ENCODE measurements around the gene RNASE12.

RNASE12 gene

DNA sequence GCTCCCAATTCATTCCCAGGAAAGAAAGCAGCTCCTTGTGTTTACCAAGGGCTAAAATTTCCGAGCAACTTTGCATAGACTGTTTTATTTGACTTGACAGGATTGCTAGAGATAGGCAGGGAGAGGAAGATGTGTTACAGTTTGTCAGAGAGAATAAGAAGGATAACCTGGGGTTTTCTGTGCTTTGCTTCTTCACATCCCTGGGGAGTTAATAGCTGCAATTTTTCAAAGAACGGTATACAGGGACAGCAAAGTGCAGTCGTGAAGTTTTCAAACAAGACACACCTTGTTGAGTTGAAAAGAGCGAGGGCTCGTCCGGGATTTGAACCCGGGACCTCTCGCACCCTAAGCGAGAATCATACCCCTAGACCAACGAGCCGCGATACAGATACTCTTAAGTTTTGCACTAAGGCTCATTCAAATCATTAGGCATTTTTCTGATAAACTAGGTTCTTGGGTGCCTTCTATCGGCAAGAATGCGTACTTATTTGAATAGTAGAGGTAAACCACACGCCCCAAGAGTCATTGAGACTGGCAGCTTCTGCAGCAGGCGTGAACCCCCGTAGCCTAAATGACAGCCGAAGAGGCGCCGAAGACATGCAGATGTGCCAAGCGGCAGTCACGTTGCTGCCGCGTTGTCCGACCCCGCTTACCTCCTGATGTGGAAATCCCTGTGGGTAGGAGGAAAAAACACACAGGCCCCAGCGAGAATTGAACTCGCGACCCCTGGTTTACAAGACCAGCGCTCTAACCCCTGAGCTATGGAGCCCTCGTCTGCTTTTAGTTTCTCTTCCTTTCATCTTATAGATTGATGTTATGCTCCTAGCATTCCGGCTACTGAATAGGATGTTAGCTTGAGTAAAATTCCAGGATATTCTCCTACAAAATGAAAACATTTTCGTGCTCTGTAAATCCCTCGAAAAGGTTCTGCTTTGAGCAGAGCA is 22.2 kb upstream of the RNASE12 start:
- no peaks in the 10 kb centered on the region for H3K36me3 ChIP-seq (ENCODE audit: low read depth)
- H3K4me3 ChIP-seq (ENCODE audit: severe bottlenecking): peak overlapping the region; percentile 52
- H3K27ac ChIP-seq (ENCODE audit: poor library complexity, severe bottlenecking): peak overlapping the region; percentile 71
- no peaks in the 10 kb centered on the region for H3K9me3 ChIP-seq (ENCODE audit: severe bottlenecking)
- TF ChIP-seq, protein P1, sequence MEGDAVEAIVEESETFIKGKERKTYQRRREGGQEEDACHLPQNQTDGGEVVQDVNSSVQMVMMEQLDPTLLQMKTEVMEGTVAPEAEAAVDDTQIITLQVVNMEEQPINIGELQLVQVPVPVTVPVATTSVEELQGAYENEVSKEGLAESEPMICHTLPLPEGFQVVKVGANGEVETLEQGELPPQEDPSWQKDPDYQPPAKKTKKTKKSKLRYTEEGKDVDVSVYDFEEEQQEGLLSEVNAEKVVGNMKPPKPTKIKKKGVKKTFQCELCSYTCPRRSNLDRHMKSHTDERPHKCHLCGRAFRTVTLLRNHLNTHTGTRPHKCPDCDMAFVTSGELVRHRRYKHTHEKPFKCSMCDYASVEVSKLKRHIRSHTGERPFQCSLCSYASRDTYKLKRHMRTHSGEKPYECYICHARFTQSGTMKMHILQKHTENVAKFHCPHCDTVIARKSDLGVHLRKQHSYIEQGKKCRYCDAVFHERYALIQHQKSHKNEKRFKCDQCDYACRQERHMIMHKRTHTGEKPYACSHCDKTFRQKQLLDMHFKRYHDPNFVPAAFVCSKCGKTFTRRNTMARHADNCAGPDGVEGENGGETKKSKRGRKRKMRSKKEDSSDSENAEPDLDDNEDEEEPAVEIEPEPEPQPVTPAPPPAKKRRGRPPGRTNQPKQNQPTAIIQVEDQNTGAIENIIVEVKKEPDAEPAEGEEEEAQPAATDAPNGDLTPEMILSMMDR (IDR thresholded peaks at IDR 0.05; ENCODE audit: poor library complexity, severe bottlenecking): peak; percentile 95
- H3K27me3 ChIP-seq (ENCODE audit: insufficient read depth, poor library complexity, severe bottlenecking): no peaks in the 10 kb centered on the region
- peaks cover 12% of the 10 kb centered on the region for H3K4me1 ChIP-seq (ENCODE audit: insufficient read depth, poor library complexity, severe bottlenecking)
- peak; percentile 94 for DNase-seq (ENCODE audit: low spot score)
- peak; percentile 79 for ATAC-seq (ENCODE audit: low read depth)

DNA sequence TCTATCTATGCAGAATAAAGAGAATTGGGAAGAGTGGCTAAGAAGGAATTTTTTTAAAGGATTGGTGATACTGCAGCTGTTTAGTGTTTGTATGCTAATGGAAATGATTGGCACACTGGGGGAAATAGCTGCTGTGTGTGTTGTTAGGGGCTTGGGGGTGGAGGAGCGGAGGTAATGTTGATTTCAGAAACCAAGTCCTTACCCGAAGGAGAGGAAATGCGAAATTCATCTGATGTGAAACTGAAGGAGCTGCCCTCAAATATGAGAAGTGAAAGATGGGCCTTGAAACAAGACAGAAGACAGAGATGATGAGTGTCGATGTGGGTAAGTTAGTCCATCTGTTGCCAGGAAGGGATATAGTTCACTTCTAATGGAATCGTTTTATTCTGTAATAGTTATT is 21.2 kb upstream of the RNASE12 start:
- TF ChIP-seq, protein P1 (IDR thresholded peaks at IDR 0.05; ENCODE audit: poor library complexity, severe bottlenecking): no peak
- Histone ChIP-seq H3K4me1 (ENCODE audit: insufficient read depth, poor library complexity, severe bottlenecking) (peaks cover 12% of the 10 kb centered on the region), H3K27me3 (ENCODE audit: insufficient read depth, poor library complexity, severe bottlenecking) (no peaks in the 10 kb centered on the region)

DNA sequence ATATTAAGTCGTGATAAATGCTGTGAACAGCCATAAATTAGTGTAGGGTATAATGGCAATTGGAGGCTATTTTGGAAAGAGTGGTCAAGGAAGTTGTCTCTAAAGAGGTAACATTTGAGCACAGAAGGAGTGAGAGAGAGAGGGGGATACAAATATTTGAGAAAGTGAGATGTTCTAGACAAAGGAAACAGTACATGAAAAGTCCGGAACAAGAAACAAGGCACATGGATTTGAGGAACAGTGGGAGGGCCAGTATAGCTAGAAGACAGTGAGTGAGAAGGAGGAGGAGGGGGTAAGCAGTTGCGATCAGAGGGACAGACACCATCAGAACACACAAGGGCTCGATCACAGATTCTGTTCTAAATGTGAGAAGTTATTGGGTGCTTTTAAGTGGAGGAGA is 20.1 kb upstream of the RNASE12 start:
- Histone ChIP-seq H3K4me3 (ENCODE audit: severe bottlenecking) (no peak overlapping the region), H3K27ac (ENCODE audit: poor library complexity, severe bottlenecking) (no peak overlapping the region), H3K4me1 (ENCODE audit: insufficient read depth, poor library complexity, severe bottlenecking) (peaks cover 12% of the 10 kb centered on the region), H3K36me3 (ENCODE audit: low read depth) (no peaks in the 10 kb centered on the region), H3K27me3 (ENCODE audit: insufficient read depth, poor library complexity, severe bottlenecking) (no peaks in the 10 kb centered on the region), H3K9me3 (ENCODE audit: severe bottlenecking) (no peaks in the 10 kb centered on the region)
- TF ChIP-seq, protein P1 (IDR thresholded peaks at IDR 0.05; ENCODE audit: poor library complexity, severe bottlenecking): no peak
- ATAC-seq (ENCODE audit: low read depth) (no peak), DNase-seq (ENCODE audit: low spot score) (no peak)

More for the DNA sequence above, 21.2 kb upstream of the RNASE12 start:
- Histone ChIP-seq H3K27ac (ENCODE audit: poor library complexity, severe bottlenecking) (no peak overlapping the region), H3K9me3 (ENCODE audit: severe bottlenecking) (no peaks in the 10 kb centered on the region), H3K4me3 (ENCODE audit: severe bottlenecking) (no peak overlapping the region), H3K36me3 (ENCODE audit: low read depth) (no peaks in the 10 kb centered on the region)
- DNase-seq (ENCODE audit: low spot score) (no peak), ATAC-seq (ENCODE audit: low read depth) (no peak)

DNA sequence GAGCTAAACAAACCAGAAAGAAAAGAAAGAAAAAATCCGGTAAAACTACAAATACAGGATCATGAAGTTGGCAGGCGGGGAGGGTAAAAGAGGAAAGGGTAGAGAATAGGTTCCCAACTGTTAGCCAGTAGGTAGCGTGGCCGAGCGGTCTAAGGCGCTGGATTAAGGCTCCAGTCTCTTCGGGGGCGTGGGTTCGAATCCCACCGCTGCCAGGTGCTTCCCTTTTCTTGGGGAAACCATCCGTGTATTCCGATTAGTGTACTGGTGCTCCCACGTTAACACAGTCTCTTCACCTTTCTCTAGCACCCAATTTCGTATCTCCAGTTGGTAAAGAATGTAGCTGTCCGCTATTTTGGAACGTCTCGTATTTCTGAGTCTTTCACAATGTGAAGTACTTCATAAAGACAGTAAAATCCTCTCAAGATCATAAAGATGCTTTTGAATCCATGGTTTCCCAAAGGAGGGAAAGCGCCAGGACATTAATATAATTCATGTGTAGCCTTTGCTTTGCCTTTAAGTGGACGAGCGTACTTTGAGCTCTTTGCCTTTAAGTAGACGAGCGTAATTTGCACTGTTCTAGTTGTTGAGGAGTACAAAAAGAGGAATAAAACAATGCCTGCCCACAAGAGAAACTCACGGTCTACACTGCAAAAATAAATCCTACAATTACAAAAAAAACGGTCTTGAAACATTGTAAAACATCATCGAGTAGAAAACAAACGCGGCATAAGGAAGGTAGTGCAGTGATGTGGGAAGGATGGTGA is 19.0 kb upstream of the RNASE12 start:
- peak overlapping the region; percentile 68 for H3K4me3 ChIP-seq (ENCODE audit: severe bottlenecking)
- DNase-seq (ENCODE audit: low spot score) (peak; percentile 73), ATAC-seq (ENCODE audit: low read depth) (peak; percentile 47)
- TF ChIP-seq, protein P1 (IDR thresholded peaks at IDR 0.05; ENCODE audit: poor library complexity, severe bottlenecking): no peak
- no peaks in the 10 kb centered on the region for H3K36me3 ChIP-seq (ENCODE audit: low read depth)
- H3K9me3 ChIP-seq (ENCODE audit: severe bottlenecking): no peaks in the 10 kb centered on the region
- H3K4me1 ChIP-seq (ENCODE audit: insufficient read depth, poor library complexity, severe bottlenecking): peaks cover 9% of the 10 kb centered on the region
- H3K27me3 ChIP-seq (ENCODE audit: insufficient read depth, poor library complexity, severe bottlenecking): no peaks in the 10 kb centered on the region
- no peak overlapping the region for H3K27ac ChIP-seq (ENCODE audit: poor library complexity, severe bottlenecking)
